ENCODE measurements around the gene AFF2. TPM values are rescaled to one million over a fixed set of nuclear protein-coding genes. Genes with fewer than 3 reads are reported as not detected.

The AFF2 gene
- total RNA-seq, 1 experiment from 2014 or later = 0.19 TPM

- intact Hi-C loops (cut with micrococcal nuclease) = no loop called here
- TF ChIP-seq, protein P1, sequence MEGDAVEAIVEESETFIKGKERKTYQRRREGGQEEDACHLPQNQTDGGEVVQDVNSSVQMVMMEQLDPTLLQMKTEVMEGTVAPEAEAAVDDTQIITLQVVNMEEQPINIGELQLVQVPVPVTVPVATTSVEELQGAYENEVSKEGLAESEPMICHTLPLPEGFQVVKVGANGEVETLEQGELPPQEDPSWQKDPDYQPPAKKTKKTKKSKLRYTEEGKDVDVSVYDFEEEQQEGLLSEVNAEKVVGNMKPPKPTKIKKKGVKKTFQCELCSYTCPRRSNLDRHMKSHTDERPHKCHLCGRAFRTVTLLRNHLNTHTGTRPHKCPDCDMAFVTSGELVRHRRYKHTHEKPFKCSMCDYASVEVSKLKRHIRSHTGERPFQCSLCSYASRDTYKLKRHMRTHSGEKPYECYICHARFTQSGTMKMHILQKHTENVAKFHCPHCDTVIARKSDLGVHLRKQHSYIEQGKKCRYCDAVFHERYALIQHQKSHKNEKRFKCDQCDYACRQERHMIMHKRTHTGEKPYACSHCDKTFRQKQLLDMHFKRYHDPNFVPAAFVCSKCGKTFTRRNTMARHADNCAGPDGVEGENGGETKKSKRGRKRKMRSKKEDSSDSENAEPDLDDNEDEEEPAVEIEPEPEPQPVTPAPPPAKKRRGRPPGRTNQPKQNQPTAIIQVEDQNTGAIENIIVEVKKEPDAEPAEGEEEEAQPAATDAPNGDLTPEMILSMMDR (IDR thresholded peaks at IDR 0.05; ENCODE audit: unreplicated experiment) = no peak
- BruUV-seq (replicated peaks) = no TSS peak
- H3K4me3 Mint-ChIP-seq (ENCODE audit: unreplicated experiment) = no peak overlapping the region
- H3K4me1 Mint-ChIP-seq (ENCODE audit: insufficient read depth, unreplicated experiment) = no peaks in the 10 kb centered on the region
- ChIA-PET CTCF (no interaction called here), POLR2A (no interaction called here)
- DNase-seq (ENCODE audit: unreplicated experiment) = no peak
- no peaks in the 10 kb centered on the region for H3K27me3 Mint-ChIP-seq (ENCODE audit: insufficient read depth, unreplicated experiment)
- H3K9me3 Mint-ChIP-seq (ENCODE audit: unreplicated experiment) = peaks cover 8% of the 10 kb centered on the region
- no peaks in the 10 kb centered on the region for H3K36me3 Mint-ChIP-seq (ENCODE audit: insufficient read depth, unreplicated experiment)
- H3K27ac Mint-ChIP-seq (ENCODE audit: low read depth, unreplicated experiment) = no peak overlapping the region
Observed at GRCh38 chrX:149045645-149046210, 545.3 kb downstream of the AFF2 start.
